Activated T-helper 1 cell treated with anti-CD3 and anti-CD28 coated beads, Interleukin-12 subunit alpha, Interleukin-12 subunit beta, Interleukin-2, Interleukin-4 antibody, amounts not matched to agents 30 ng/mL and 10 ng/mL and 1 ng/mL, durations not matched to agents 14 hours and 24 hours and 36 hours (primary cell): ENCODE measurements around the gene PCSK6. TPM values are rescaled to one million over a fixed set of nuclear protein-coding genes. Genes with fewer than 3 reads are reported as not detected.
"Not testable (repeated sequence)": the region's sequence is repeated elsewhere in the genome, so short reads cannot be mapped to it uniquely, and the experiment has no call there.

Experiments
- DNase-seq: peaks from one replicate; pipeline ENCODE4 v3.0.0; 2021; ENCODE audit warnings: low spot score
- H3K27ac Mint-ChIP-seq: one replicate; pipeline ENCODE4 v1.8.0; 2021; ENCODE audit warnings: mild to moderate bottlenecking, mixed read lengths
- H3K27me3 Mint-ChIP-seq: one replicate; pipeline ENCODE4 v1.8.0; 2022; ENCODE audit warnings: mild to moderate bottlenecking, moderate library complexity, mixed read lengths; ENCODE audit not compliant: insufficient read depth
- H3K36me3 Mint-ChIP-seq: one replicate; pipeline ENCODE4 v1.8.0; 2021; ENCODE audit warnings: low read depth, mixed read lengths
- H3K4me1 Mint-ChIP-seq: one replicate; pipeline ENCODE4 v1.8.0; 2021; ENCODE audit warnings: low read depth, mixed read lengths
- H3K4me3 Mint-ChIP-seq: one replicate; pipeline ENCODE4 v1.8.0; 2021; ENCODE audit warnings: mild to moderate bottlenecking, moderate library complexity, mixed read lengths
- H3K9me3 Mint-ChIP-seq: one replicate; pipeline ENCODE4 v1.8.0; 2021; ENCODE audit warnings: mixed read lengths
- intact Hi-C: fragments of 100-400 bp; cut with micrococcal nuclease; formaldehyde crosslinking; loops from one replicate; pipeline ENCODE4 v1.15.1; 2024
- total RNA-seq: library from RNA; stranded (reverse); gene quantifications from 2 replicates; pipeline ENCODE4 v1.2.3, GENCODE V29; 2022

The PCSK6 gene
- total RNA-seq, 1 donor from 2014 or later = 3.0 TPM

DNA sequence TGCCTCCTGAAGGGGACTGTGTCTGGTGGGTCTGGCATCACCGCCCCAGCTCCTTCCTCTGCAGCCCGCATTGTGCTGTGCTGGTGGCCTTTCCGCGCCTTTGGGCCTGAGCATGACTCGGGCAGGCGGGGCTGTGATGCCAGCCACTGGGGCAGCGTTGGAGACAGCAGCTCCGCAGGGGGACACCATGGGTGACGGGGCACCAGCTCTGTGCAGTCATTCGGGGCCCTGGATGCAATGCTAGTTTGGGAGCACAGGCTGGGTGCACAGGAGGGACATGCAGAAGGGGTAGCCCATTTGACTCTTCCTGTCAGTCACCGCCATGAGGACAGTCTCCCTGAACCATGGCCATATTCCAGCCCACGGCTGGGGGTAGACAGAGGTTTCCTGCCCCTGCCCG lies 110.6 kb downstream of the PCSK6 start:
- intact Hi-C loops = no loop called here
- no peaks in the 10 kb centered on the region for H3K4me1 Mint-ChIP-seq
- no peak for DNase-seq
- H3K9me3 Mint-ChIP-seq = no peaks in the 10 kb centered on the region
- no peak overlapping the region for H3K4me3 Mint-ChIP-seq
- H3K27me3 Mint-ChIP-seq = peaks cover 4% of the 10 kb centered on the region
- no peaks in the 10 kb centered on the region for H3K36me3 Mint-ChIP-seq
- no peak overlapping the region for H3K27ac Mint-ChIP-seq

DNA sequence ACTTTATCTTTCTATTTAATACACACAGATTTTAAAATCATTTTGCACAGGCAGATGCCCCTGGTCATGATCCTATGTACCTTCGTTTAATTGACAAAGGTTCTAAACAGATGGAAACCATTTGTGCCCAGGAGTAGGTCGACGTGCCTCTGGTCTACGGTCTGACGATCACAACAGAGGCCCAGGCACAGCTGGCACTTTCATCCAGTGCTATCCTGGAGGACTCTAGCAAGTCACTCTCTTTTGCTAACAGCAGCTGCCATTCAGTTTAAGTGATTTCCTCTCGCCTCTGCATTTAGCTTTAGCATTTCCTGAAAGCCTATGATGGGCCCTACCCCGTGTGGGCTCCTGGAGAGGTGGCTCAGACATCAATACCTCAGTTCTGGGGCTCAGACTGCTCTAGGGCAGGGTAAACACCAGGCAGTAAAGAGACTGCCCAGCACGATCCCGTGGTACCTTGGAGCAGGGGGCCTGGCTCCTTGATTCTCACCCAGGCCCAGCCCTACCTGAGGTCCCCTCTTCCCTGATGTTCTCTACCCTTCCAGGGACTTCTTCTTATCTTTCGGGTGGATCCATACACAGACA lies 111.2 kb downstream of the PCSK6 start:
- Mint-ChIP-seq H3K4me3 (no peak overlapping the region), H3K4me1 (no peaks in the 10 kb centered on the region), H3K9me3 (no peaks in the 10 kb centered on the region), H3K36me3 (no peaks in the 10 kb centered on the region), H3K27ac (no peak overlapping the region), H3K27me3 (peaks cover 8% of the 10 kb centered on the region)
- intact Hi-C loops = no loop called here
- no peak for DNase-seq

DNA sequence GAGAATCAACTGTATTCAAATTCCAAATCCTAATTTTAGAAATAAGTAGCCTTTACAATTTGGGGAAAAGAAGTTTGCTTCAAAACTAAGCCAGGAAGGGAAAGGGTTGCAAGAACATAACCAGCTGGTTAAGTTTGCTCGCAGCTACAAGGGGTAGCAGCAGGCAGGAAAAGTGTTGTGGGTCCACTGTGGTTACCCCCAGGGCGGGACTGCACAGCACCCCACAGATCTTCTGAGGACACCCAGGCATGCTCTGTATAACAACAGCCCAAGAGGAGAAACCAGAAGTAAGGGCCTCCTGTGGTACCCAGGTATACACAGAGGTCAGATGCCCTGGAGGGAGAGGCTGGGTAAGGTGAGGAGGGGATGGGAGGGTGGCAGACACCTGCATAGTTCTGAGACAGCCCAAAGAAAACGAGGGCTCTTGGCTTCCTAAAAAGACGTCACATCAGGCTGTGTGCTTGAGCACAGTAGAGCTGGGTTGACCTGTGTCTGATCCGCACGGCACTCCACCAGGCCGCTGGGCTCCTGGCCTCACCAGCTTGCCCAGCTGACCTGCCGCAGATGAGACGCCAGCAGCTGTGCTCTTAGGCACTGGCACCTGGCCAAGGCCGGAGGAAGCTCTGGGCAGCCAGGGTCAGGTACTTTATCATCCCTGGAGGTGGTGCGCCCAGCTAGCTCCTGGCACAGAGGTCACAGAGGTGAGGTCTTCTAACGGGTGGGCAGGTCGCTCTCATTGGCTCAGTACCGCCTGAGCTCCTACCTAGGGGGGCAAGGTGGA lies 112.7 kb downstream of the PCSK6 start:
- H3K9me3 Mint-ChIP-seq = no peaks in the 10 kb centered on the region
- peaks cover 12% of the 10 kb centered on the region for H3K27me3 Mint-ChIP-seq
- no peak overlapping the region for H3K4me3 Mint-ChIP-seq
- intact Hi-C loops = no loop called here
- no peaks in the 10 kb centered on the region for H3K4me1 Mint-ChIP-seq
- H3K36me3 Mint-ChIP-seq = no peaks in the 10 kb centered on the region
- no peak overlapping the region for H3K27ac Mint-ChIP-seq
- no peak for DNase-seq

DNA sequence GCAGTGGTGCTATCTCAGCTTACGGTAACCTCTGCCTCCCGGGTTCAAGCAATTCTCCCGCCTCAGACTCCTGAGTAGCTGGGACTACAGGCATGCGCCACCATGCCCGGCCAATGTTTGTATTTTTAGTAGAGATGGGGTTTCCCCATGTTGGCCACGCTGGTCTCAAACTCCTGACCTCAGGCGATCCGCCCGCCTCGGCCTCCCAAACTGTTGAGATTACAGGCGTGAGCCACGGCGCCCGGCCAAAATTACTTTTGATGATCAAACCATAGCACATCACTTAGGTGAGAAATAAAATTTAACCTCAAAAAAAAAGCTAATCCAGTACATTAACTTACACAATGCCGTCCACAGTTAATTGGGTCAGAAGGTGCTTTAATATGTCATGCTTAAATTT lies 114.5 kb downstream of the PCSK6 start:
- H3K27ac Mint-ChIP-seq, H3K9me3 Mint-ChIP-seq, H3K36me3 Mint-ChIP-seq, H3K4me3 Mint-ChIP-seq, H3K4me1 Mint-ChIP-seq, intact Hi-C loops, DNase-seq: not testable (repeated sequence)
- peaks cover 12% of the 10 kb centered on the region for H3K27me3 Mint-ChIP-seq

DNA sequence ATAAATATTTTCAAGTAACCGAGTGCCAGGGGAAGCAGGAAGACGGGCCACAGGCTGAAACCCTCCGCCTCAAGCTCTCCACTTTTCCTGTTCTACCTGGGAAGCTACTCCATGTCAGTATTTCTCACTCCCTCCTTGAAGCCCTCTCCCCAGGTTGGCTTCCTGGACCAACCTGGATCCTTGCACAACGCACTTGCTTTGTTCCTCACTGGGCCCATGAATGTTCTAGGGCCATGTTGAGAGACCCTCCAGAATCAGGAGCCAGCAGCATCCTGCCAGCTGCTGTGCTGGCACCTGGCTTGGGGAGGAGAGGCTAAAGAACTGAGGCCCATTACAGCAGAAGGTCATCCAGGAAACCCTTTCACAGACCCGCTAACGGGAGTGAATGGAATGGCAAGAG lies 115.2 kb downstream of the PCSK6 start:
- Mint-ChIP-seq H3K4me3 (no peak overlapping the region), H3K4me1 (no peaks in the 10 kb centered on the region), H3K36me3 (no peaks in the 10 kb centered on the region), H3K27me3 (peaks cover 12% of the 10 kb centered on the region), H3K9me3 (no peaks in the 10 kb centered on the region), H3K27ac (no peak overlapping the region)
- intact Hi-C loops = no loop called here
- no peak for DNase-seq

DNA sequence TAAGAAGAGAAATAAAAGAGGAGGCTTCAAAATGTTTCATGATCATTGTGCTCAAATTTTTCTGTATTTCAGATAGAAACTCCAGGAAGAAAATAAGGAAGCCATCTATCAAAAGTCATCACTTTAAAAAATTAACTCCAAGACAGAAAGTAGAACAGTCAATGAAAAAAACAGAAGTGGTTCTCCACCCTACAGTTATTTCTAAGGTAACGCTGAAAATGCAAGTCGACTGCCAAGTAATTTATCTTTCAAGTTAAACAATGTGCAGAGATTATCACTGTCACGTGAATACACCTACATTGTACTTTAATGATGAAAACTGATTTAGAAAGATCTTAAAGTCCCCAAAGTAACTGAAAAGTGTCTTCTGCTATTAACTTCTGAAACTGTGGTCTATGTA lies 115.9 kb downstream of the PCSK6 start:
- no peak for DNase-seq
- intact Hi-C loops = no loop called here
- Mint-ChIP-seq H3K9me3 (no peaks in the 10 kb centered on the region), H3K4me3 (no peak overlapping the region), H3K27ac (no peak overlapping the region), H3K27me3 (peaks cover 12% of the 10 kb centered on the region), H3K4me1 (no peaks in the 10 kb centered on the region), H3K36me3 (no peaks in the 10 kb centered on the region)

DNA sequence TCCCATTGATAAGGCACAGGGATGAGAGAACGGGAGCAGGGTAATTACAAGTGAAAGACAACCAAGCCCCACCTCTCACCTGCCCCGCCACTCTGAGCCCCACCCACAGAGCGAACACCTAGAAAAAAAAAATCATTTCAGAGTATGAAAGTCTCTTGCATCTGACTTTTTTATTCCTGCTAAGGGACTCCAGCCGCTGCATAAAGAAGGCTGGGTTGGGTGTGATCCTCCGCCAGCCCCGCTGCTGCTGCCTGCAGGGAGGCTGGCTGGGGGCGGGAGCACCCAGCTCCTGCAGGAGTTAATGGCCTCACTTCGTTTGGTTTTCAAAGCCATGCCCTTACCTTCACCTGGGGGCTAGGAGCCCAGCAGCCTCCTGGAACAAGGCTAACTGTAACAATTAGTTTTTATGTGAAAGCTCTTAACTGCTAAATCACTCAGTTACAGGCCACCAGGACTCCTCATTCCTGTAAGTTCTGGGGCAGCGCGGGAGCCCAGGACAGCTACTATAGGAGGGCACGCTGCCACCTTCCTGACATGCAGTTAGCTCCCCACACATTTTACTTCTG lies 116.5 kb downstream of the PCSK6 start:
- H3K4me3 Mint-ChIP-seq = no peak overlapping the region
- no peaks in the 10 kb centered on the region for H3K4me1 Mint-ChIP-seq
- intact Hi-C loops = no loop called here
- no peak overlapping the region for H3K27ac Mint-ChIP-seq
- H3K36me3 Mint-ChIP-seq = no peaks in the 10 kb centered on the region
- H3K27me3 Mint-ChIP-seq = peaks cover 12% of the 10 kb centered on the region
- H3K9me3 Mint-ChIP-seq = no peaks in the 10 kb centered on the region
- DNase-seq = no peak

DNA sequence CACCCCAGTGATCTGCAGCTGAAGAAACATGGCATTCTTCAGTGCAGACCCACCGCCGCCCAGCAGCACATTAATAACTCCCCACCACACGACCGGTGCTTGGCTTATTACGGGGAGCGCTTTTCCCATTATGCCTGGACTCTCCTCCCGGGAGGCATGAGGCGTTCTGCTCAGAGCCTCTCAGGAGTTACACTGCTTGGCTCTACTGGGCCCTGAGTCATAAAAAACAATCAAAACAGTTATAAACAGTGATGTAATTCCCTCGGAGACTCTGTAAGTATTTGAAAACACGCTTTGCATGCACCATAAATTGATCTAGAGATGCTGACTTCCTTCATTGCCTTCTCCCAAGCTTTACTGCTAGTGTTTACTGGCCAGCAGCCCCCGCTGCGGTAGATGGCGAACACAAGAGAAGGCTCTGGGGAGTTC lies 117.3 kb downstream of the PCSK6 start:
- H3K4me3 Mint-ChIP-seq = no peak overlapping the region
- no peaks in the 10 kb centered on the region for H3K4me1 Mint-ChIP-seq
- intact Hi-C loops = no loop called here
- H3K27me3 Mint-ChIP-seq = peaks cover 12% of the 10 kb centered on the region
- H3K27ac Mint-ChIP-seq = no peak overlapping the region
- no peak for DNase-seq
- no peaks in the 10 kb centered on the region for H3K9me3 Mint-ChIP-seq
- no peaks in the 10 kb centered on the region for H3K36me3 Mint-ChIP-seq

DNA sequence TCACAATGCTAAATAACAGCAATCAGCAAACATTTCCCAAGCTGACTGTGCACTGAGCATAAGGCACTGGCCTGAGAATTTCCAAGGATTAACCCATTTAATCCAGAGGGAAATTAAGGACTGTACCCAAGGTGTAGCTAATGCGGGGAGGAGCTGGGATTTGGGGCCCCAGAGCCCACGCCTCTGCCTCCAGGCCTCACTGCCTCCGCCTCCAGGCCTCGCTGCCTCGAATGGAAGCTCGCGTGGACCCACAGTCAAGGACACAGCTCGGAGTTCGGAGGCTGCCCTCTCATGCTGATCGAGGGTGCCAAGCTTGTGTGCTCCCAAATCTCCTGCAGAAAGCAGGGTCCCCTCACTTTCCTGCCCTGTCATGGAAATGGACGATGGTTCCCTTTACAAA lies 118.0 kb downstream of the PCSK6 start:
- intact Hi-C loops = no loop called here
- H3K27me3 Mint-ChIP-seq = peaks cover 12% of the 10 kb centered on the region
- no peak overlapping the region for H3K4me3 Mint-ChIP-seq
- no peaks in the 10 kb centered on the region for H3K36me3 Mint-ChIP-seq
- no peaks in the 10 kb centered on the region for H3K9me3 Mint-ChIP-seq
- H3K27ac Mint-ChIP-seq = no peak overlapping the region
- no peak for DNase-seq
- no peaks in the 10 kb centered on the region for H3K4me1 Mint-ChIP-seq

DNA sequence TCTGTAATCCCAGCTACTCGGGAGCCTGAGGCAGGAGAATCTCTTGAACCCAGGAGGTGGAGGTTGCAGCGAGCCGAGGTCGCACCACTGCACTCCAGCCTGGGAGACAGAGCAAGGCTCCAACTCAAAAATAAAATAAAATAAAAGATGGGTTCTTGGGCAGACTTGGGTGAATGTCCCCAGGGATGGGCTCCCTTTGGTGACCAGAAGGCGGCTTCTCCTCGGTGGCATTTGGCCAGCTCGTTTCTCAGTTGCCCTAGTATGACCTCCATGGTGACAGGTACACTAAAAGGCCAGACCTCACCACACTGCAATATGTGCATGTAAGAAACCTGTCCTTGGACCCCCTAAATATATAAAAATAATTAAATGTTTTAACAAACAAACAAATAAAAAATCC lies 118.4 kb downstream of the PCSK6 start:
- no peaks in the 10 kb centered on the region for H3K36me3 Mint-ChIP-seq
- H3K4me1 Mint-ChIP-seq = no peaks in the 10 kb centered on the region
- no peaks in the 10 kb centered on the region for H3K9me3 Mint-ChIP-seq
- intact Hi-C loops = no loop called here
- no peak overlapping the region for H3K4me3 Mint-ChIP-seq
- peaks cover 12% of the 10 kb centered on the region for H3K27me3 Mint-ChIP-seq
- no peak for DNase-seq
- no peak overlapping the region for H3K27ac Mint-ChIP-seq

DNA sequence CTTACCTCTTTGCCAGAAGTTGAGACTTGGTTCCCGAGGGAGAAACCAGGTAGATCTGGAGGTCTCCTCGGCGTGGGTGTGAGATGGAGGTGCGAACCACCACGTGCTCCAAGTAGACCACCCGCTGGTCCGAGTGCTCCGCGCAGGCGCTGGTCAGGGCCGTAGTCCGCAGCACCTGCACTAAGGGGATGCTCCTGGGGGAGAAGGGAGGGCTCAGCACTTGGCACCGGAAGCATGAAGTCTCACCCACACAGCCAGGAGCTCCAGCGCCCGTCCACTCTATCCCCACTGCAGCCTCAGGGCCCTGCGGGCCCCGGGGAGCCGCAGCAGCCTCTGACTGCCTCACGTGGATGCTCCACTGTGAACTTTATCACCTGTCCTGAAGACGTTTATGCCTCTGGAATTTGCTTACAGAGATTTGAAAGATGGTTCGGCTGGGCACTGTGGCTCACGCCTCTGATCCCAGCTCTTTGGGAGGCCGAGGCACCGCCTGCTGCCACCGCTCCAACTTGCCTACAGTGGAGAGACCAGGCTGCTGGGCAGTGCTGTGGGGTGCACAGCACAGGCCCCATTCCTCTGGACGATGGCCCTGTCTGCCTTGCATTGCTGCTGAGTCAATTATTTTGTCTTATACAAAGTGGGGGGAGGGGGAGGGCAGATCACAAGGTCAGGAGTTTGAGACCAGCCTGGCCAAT lies 119.0 kb downstream of the PCSK6 start:
- Mint-ChIP-seq H3K27ac (no peak overlapping the region), H3K27me3 (peaks cover 12% of the 10 kb centered on the region), H3K4me3 (no peak overlapping the region), H3K9me3 (no peaks in the 10 kb centered on the region), H3K4me1 (no peaks in the 10 kb centered on the region), H3K36me3 (no peaks in the 10 kb centered on the region)
- DNase-seq = no peak
- intact Hi-C loops = no loop called here

DNA sequence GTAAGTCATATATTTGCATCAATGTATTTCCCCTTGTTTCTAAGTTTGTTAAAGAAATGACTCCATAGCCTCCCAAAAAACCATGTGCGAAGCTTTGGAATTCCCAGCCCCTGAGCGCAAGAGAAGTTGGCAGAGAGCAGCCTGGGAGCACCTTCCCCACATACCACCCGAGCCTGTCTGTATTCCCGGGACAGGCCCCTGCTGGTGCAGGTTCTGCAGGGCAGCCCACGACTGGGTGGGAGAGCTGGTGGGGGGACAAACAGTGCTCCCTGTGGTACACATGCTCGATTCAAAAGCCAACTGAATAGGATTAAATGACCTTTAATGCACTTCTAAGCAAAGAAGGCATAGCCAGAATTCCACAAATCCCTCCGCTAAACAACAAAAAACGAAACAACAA lies 119.8 kb downstream of the PCSK6 start:
- no peaks in the 10 kb centered on the region for H3K36me3 Mint-ChIP-seq
- intact Hi-C loops = no loop called here
- no peak overlapping the region for H3K27ac Mint-ChIP-seq

More for the DNA sequence above, 119.8 kb downstream of the PCSK6 start:
- no peaks in the 10 kb centered on the region for H3K4me1 Mint-ChIP-seq
- no peaks in the 10 kb centered on the region for H3K9me3 Mint-ChIP-seq
- peaks cover 12% of the 10 kb centered on the region for H3K27me3 Mint-ChIP-seq
- DNase-seq = no peak
- no peak overlapping the region for H3K4me3 Mint-ChIP-seq
